ENCODE results near the gene HARS2. TPM values are rescaled to one million over a fixed set of nuclear protein-coding genes. Genes with fewer than 3 reads are reported as not detected.
"Not testable (repeated sequence)": the region's sequence is repeated elsewhere in the genome, so short reads cannot be mapped to it uniquely, and the experiment has no call there.

The HARS2 gene
- total and polyA plus RNA-seq, 5 donors from 2014 or later: 20.7 to 29.8 (median 22.7) TPM

DNA sequence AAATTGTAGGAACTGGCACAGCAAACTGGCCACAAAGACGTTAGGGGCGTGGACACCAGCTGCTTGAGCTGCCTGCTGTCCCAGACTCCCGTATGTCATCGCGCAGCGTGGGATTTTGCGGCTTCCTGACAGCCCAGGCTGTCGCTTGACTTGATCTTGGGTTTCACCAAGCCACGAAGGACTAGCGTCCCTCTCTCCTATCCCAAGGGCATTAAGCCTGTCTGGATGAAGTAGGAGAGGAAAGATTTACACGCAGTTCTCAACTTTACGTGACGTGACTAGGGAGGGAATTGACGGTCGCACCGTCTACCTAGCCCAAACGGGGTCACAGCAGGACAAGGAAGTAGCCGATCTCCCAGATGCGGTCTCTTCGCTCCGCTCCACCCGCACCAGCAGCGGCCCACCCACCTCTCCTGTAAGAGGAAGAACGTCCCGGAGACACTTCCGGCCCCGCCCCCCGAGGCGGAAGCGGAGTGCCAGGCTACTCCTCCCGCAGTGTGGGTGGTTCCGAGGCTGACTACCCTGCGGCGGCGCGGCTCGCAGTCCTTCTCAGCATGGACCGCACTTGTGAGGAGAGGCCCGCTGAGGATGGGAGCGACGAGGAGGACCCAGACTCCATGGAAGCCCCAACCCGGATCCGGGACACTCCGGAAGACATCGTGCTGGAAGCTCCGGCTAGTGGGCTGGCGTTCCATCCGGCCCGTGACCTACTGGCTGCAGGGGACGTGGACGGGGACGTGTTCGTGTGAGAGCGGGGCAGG, 26.7 kb upstream of the HARS2 start, which contains the start of gene WDR55:
Gene WDR55 (plus strand): TSS at position 546 of the 761 bp plus-strand sequence. CDS start 9 bp downstream, at position 555.
- peak within 1 kb of the TSS; percentile 96 to 99 (median 97) for H3K27ac Mint-ChIP-seq
- H3K4me1 ChIP-seq (ENCODE audit: control insufficient read depth, insufficient read depth, low read length, poor library complexity, severe bottlenecking): peaks cover 30% of the 10 kb centered on the region
- H3K27me3 ChIP-seq (ENCODE audit: control insufficient read depth, insufficient read depth, low read length): no peaks in the 10 kb centered on the region
- no peaks in the 10 kb centered on the region for H3K9me3 ChIP-seq (ENCODE audit: control insufficient read depth in 2 of 2, low read length in 2 of 2)
- H3K27ac ChIP-seq (ENCODE audit: insufficient read depth, low read length, poor library complexity, severe bottlenecking): peak within 1 kb of the TSS; percentile 97
- peaks cover 57% of the 10 kb centered on the region for H3K36me3 ChIP-seq (ENCODE audit: control insufficient read depth, insufficient read depth, low read length)
- peak; percentile 92 to 97 (median 96) for DNase-seq
- H3K4me3 ChIP-seq (ENCODE audit: low read depth, low read length): peak within 1 kb of the TSS; percentile 98
- ATAC-seq (ENCODE audit: low read depth in 2 of 2): peak; percentile 95 to 97
- peaks cover 0 to 2% (median 0%) of the 10 kb centered on the region in 7 donors for H3K9me3 Mint-ChIP-seq
- H3K4me3 Mint-ChIP-seq: peak within 1 kb of the TSS; percentile 97 to 99 (median 98)
- no peaks in the 10 kb centered on the region for H3K27me3 Mint-ChIP-seq
- H3K36me3 Mint-ChIP-seq: peaks cover 50% of the 10 kb centered on the region
- peaks cover 5 to 47% (median 25%) of the 10 kb centered on the region in 4 donors for H3K4me1 Mint-ChIP-seq

- H3K36me3 Mint-ChIP-seq: peaks cover 30% of the 10 kb centered on the region
- peaks cover 5 to 28% (median 19%) of the 10 kb centered on the region in 4 donors for H3K4me1 Mint-ChIP-seq
- not testable (repeated sequence) for DNase-seq; H3K4me3 ChIP-seq (ENCODE audit: low read depth, low read length); H3K9me3 ChIP-seq (ENCODE audit: control insufficient read depth in 2 of 2, low read length in 2 of 2); H3K9me3 Mint-ChIP-seq; H3K27ac ChIP-seq (ENCODE audit: insufficient read depth, low read length, poor library complexity, severe bottlenecking); H3K27me3 ChIP-seq (ENCODE audit: control insufficient read depth, insufficient read depth, low read length); ATAC-seq (ENCODE audit: low read depth in 2 of 2); H3K27me3 Mint-ChIP-seq; H3K27ac Mint-ChIP-seq
- H3K4me1 ChIP-seq (ENCODE audit: control insufficient read depth, insufficient read depth, low read length, poor library complexity, severe bottlenecking): peaks cover 13% of the 10 kb centered on the region
- H3K4me3 Mint-ChIP-seq: peak overlapping the region in 1 of 4 donors; percentile 43
- peaks cover 62% of the 10 kb centered on the region for H3K36me3 ChIP-seq (ENCODE audit: control insufficient read depth, insufficient read depth, low read length)
Measured at GRCh38 chr5:140671035-140671434, 20.2 kb upstream of the HARS2 start.

DNA sequence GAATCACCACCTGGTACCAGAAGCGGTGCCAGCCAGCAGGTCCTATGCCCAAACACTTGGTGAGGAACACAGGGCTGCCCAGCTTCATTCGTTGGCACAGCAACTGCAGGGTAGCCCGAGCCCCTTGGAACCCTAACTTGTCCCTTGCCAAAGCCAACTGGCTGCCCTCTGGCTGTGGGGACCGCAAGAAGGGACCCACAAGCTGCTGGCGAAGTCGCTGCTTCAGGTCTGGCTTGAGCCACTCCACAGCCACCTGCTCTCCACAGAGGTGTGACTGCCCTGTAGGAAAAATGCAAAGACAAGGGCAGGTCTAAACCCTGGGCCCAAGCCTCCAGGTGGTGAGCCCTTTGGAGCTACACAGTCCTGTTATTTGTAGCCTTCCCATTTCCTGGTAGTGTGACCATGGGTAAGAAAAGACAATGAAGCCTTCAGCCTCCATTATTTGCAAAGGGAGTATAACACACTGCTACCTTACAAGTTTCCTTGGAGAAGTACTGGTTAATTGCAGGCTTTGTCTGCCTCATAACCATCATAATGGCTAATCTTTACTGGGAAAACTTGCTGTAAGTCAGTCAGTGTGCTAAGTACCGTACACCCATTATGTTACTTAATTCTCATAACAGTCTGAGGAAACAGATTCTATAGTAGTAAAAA, 19.7 kb upstream of the HARS2 start:
- Mint-ChIP-seq H3K36me3 (peaks cover 36% of the 10 kb centered on the region), H3K4me1 (peaks cover 1 to 22% (median 14%) of the 10 kb centered on the region in 4 donors), H3K27me3 (no peaks in the 10 kb centered on the region), H3K27ac (no peak overlapping the region), H3K4me3 (no peak overlapping the region), H3K9me3 (peaks cover 0 to 2% (median 0%) of the 10 kb centered on the region in 7 donors)
- ATAC-seq (ENCODE audit: low read depth in 2 of 2) (no peak), DNase-seq (no peak)
- Histone ChIP-seq H3K27ac (ENCODE audit: insufficient read depth, low read length, poor library complexity, severe bottlenecking) (no peak overlapping the region), H3K4me3 (ENCODE audit: low read depth, low read length) (no peak overlapping the region), H3K27me3 (ENCODE audit: control insufficient read depth, insufficient read depth, low read length) (no peaks in the 10 kb centered on the region), H3K36me3 (ENCODE audit: control insufficient read depth, insufficient read depth, low read length) (peaks cover 68% of the 10 kb centered on the region), H3K9me3 (ENCODE audit: control insufficient read depth in 2 of 2, low read length in 2 of 2) (no peaks in the 10 kb centered on the region), H3K4me1 (ENCODE audit: control insufficient read depth, insufficient read depth, low read length, poor library complexity, severe bottlenecking) (peaks cover 8% of the 10 kb centered on the region)

DNA sequence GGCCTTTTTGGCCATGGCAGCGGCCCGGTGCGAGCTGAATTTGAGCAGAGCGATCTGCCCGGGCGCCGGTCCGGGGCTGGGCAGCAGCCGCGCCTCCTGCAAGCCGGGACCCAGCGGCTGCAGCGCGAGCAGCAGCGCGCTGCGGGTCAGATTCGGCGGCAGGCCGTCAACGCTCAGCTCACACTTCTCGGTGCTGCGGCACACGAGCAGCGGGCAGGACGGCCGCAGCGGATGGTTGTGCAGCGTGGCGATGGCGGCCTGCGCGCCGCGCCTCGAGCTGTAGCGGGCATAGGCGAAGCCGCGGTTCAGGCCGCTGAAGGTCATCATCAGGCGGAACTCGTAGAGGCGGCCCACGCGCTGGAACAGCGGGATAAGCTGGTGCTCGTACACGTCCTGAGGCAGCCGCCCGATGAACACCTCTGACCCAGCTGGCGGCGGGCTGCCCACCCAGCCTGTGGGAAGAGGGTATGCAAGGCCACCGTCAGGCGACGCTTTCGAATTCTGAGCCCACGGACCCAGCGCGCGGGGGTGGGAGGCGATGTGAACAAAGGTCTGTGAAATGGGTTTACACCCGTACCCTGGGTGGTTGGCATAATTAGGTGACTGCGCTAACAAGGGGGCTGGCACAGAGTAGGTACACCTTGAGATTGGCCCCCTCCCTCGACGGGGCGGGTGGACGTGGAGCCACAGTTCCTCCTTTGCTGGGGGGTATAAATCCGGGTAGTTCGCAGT, 18.6 kb upstream of the HARS2 start:
- no peak overlapping the region for H3K4me3 Mint-ChIP-seq
- ATAC-seq (ENCODE audit: low read depth in 2 of 2) (peak in 1 of 2 donors; percentile 25), DNase-seq (no peak)

GRCh38 chr5:140673187-140673976, 17.9 kb upstream of the HARS2 start, which contains the start of gene DND1:
DND1 (minus strand) TSS chr5:140673576; CDS start chr5:140673542, 34 bp downstream.
- Mint-ChIP-seq H3K9me3 (no peaks in the 10 kb centered on the region), H3K27ac (peak within 1 kb of the TSS in 1 of 3 donors; percentile 38), H3K36me3 (peaks cover 35% of the 10 kb centered on the region), H3K4me3 (peak within 1 kb of the TSS in 1 of 4 donors; percentile 54), H3K27me3 (no peaks in the 10 kb centered on the region), H3K4me1 (peaks cover 0 to 5% (median 0%) of the 10 kb centered on the region in 4 donors)
- H3K36me3 ChIP-seq (ENCODE audit: control insufficient read depth, insufficient read depth, low read length): peaks cover 73% of the 10 kb centered on the region
- no peak within 1 kb of the TSS for H3K4me3 ChIP-seq (ENCODE audit: low read depth, low read length)
- no peaks in the 10 kb centered on the region for H3K4me1 ChIP-seq (ENCODE audit: control insufficient read depth, insufficient read depth, low read length, poor library complexity, severe bottlenecking)
- no peak for ATAC-seq (ENCODE audit: low read depth in 2 of 2)
- H3K27me3 ChIP-seq (ENCODE audit: control insufficient read depth, insufficient read depth, low read length): no peaks in the 10 kb centered on the region
- no peak for DNase-seq
- no peaks in the 10 kb centered on the region for H3K9me3 ChIP-seq (ENCODE audit: control insufficient read depth in 2 of 2, low read length in 2 of 2)
- H3K27ac ChIP-seq (ENCODE audit: insufficient read depth, low read length, poor library complexity, severe bottlenecking): no peak within 1 kb of the TSS

More for the DNA sequence above, 18.6 kb upstream of the HARS2 start:
- Histone ChIP-seq H3K4me1 (ENCODE audit: control insufficient read depth, insufficient read depth, low read length, poor library complexity, severe bottlenecking) (no peaks in the 10 kb centered on the region), H3K4me3 (ENCODE audit: low read depth, low read length) (no peak overlapping the region), H3K36me3 (ENCODE audit: control insufficient read depth, insufficient read depth, low read length) (peaks cover 72% of the 10 kb centered on the region), H3K27me3 (ENCODE audit: control insufficient read depth, insufficient read depth, low read length) (no peaks in the 10 kb centered on the region), H3K9me3 (ENCODE audit: control insufficient read depth in 2 of 2, low read length in 2 of 2) (no peaks in the 10 kb centered on the region), H3K27ac (ENCODE audit: insufficient read depth, low read length, poor library complexity, severe bottlenecking) (no peak overlapping the region)
- Mint-ChIP-seq H3K27me3 (no peaks in the 10 kb centered on the region), H3K9me3 (no peaks in the 10 kb centered on the region), H3K36me3 (peaks cover 40% of the 10 kb centered on the region), H3K4me1 (peaks cover 0 to 12% (median 4%) of the 10 kb centered on the region in 4 donors), H3K27ac (no peak overlapping the region)

DNA sequence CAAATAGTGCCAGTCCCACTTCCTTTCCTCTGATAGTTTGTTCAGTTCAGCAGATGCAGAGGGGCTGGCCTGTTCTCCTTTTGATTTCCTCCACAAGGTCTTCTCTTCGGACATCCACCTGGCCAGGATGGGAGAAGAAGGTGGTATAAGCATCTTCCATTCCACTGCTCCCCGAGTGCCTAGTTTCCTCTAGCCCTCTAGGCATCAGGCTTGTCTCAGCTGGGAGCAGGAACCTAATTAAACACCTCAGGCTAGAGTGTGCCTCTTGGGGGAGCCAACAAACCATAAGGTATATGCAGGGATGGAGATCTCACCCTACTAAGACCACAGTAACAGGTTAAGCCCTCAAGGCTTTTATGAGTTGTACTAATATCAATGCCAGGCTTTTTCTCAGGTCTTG, 17.0 kb upstream of the HARS2 start:
- no peak overlapping the region for H3K4me3 ChIP-seq (ENCODE audit: low read depth, low read length)
- no peaks in the 10 kb centered on the region for H3K4me1 ChIP-seq (ENCODE audit: control insufficient read depth, insufficient read depth, low read length, poor library complexity, severe bottlenecking)
- H3K4me3 Mint-ChIP-seq: peak overlapping the region in 1 of 4 donors; percentile 54
- no peaks in the 10 kb centered on the region for H3K9me3 ChIP-seq (ENCODE audit: control insufficient read depth in 2 of 2, low read length in 2 of 2)
- no peak overlapping the region for H3K27ac ChIP-seq (ENCODE audit: insufficient read depth, low read length, poor library complexity, severe bottlenecking)
- ATAC-seq (ENCODE audit: low read depth in 2 of 2) (no peak), DNase-seq (no peak)
- peaks cover 34% of the 10 kb centered on the region for H3K36me3 Mint-ChIP-seq
- no peaks in the 10 kb centered on the region for H3K27me3 Mint-ChIP-seq
- peaks cover 70% of the 10 kb centered on the region for H3K36me3 ChIP-seq (ENCODE audit: control insufficient read depth, insufficient read depth, low read length)
- H3K27ac Mint-ChIP-seq: peak overlapping the region in 1 of 3 donors; percentile 38
- H3K9me3 Mint-ChIP-seq: no peaks in the 10 kb centered on the region
- no peaks in the 10 kb centered on the region for H3K4me1 Mint-ChIP-seq
- no peaks in the 10 kb centered on the region for H3K27me3 ChIP-seq (ENCODE audit: control insufficient read depth, insufficient read depth, low read length)

- Histone ChIP-seq H3K27me3 (ENCODE audit: control insufficient read depth, insufficient read depth, low read length) (no peaks in the 10 kb centered on the region), H3K9me3 (ENCODE audit: control insufficient read depth in 2 of 2, low read length in 2 of 2) (no peaks in the 10 kb centered on the region), H3K36me3 (ENCODE audit: control insufficient read depth, insufficient read depth, low read length) (peaks cover 70% of the 10 kb centered on the region), H3K4me1 (ENCODE audit: control insufficient read depth, insufficient read depth, low read length, poor library complexity, severe bottlenecking) (no peaks in the 10 kb centered on the region), H3K27ac (ENCODE audit: insufficient read depth, low read length, poor library complexity, severe bottlenecking) (no peak overlapping the region), H3K4me3 (ENCODE audit: low read depth, low read length) (no peak overlapping the region)
- Mint-ChIP-seq H3K4me1 (no peaks in the 10 kb centered on the region), H3K27me3 (no peaks in the 10 kb centered on the region), H3K4me3 (no peak overlapping the region), H3K27ac (peak overlapping the region in 1 of 3 donors; percentile 38), H3K36me3 (peaks cover 30% of the 10 kb centered on the region), H3K9me3 (no peaks in the 10 kb centered on the region)
- DNase-seq: no peak
- ATAC-seq (ENCODE audit: low read depth in 2 of 2): no peak
Measured at GRCh38 chr5:140674629-140675028, 16.6 kb upstream of the HARS2 start.

Data from CD4-positive, CD25-positive, alpha-beta regulatory T cell (primary cell).